CD4-positive, alpha-beta T cell treated with Interleukin-15 for 1 hour (primary cell): ENCODE data around the gene PALD1.

Source experiments
- DNase-seq: peaks from one replicate; pipeline ENCODE4 v3.0.0-alpha.2; 2020

Gene PALD1

DNA sequence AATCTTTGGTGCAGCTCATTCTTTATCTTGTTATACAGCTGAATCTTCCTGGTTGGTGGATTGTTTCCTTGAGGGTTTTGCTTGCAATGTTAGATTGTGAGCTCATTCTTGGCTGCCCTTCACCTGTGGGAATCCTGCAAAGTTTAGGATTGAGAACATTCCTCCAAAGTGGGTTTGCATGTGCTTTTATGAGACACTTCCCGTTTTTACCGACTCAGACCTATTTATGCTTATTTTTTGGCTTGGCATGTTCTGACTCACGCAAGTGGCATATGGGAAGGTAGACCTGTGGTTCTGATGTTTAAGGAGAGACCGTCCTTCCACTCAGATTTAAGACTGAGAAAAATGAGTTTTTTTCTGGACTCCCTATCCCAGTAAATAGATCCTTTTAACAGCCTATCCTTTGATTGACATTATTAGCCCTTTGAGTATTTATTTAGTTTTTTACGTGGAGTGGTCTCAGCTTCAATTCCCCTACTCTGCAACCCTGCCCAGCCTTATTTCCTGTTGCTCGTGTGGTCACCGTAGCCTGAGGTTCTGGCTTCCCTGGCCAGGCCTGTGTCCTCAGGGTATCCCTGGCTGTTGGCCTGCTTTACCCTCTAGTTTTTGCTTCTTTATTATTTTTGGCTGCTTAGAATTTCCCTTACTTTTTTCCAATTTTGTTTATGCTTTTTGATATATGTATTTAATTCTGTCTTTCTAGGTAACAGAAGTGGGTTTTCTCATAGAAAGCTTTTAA lies 137.4 kb downstream of the PALD1 start:
- DNase-seq: no peak

DNA sequence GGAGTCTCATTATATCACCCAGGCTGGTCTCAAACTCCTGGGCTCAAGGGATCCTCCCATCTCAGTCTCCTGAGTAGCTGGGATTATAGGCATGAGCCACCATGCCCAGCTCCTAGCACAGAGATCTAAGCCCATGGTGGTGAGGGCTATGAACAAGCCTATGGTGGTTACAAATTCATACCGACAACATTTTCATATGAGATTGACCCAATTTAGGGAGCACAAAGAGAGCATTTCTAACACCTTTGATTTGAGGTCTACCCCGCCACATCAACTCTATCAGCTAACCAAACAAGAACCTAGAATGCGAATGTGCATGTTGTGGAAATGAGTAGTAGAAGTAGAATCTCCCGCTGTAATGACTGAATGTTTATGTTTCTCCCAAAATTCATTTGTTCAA lies 138.2 kb downstream of the PALD1 start:
- no peak for DNase-seq
